Cardiac muscle cell (in vitro differentiated cells and primary cell): ENCODE results near the gene BMAL2. TPM values are rescaled to one million over a fixed set of nuclear protein-coding genes. Genes with fewer than 3 reads are reported as not detected.

Source experiments
- DNase-seq, 2 donors: peaks; one replicate each; pipeline versions ENCODE4 v3.0.0 to v3.0.0-alpha.2; 2010 to 2017; ENCODE audit warnings: low read depth in 1 of 2, low spot score in 1 of 2
- H3K27ac ChIP-seq: fragments of 200-600 bp; sonication (generic); 2 replicates; pipeline ENCODE4 v1.5.1; 2016
- H3K27me3 ChIP-seq: fragments of 200-600 bp; sonication (generic); 2 replicates; pipeline ENCODE4 v1.6.0; 2016; ENCODE audit warnings: control low read depth
- H3K36me3 ChIP-seq: fragments of 200-600 bp; sonication (generic); 2 replicates; pipeline ENCODE4 v1.5.1; 2016; ENCODE audit warnings: control low read depth
- H3K4me1 ChIP-seq: fragments of 200-600 bp; sonication (generic); 2 replicates; pipeline ENCODE4 v1.8.1; 2017; ENCODE audit warnings: low read depth, mild to moderate bottlenecking, mixed run types
- H3K4me3 ChIP-seq: fragments of 200-600 bp; sonication (generic); 2 replicates; pipeline ENCODE4 v1.5.1; 2016; ENCODE audit warnings: mild to moderate bottlenecking
- H3K9me3 ChIP-seq: fragments of 200-600 bp; sonication (generic); 2 replicates; pipeline ENCODE4 v1.5.1; 2017; ENCODE audit warnings: low read depth, mild to moderate bottlenecking, control low read depth
- CTCF ChIP-seq: IDR thresholded peaks from 2 replicates; pipeline ENCODE4 v1.5.1; 2012; ENCODE audit warnings: low read depth, mild to moderate bottlenecking, low read length
- polyA plus RNA-seq: library from polyadenylated mRNA; unstranded; fragments of >200 nt; fragmentation: Nextera tagmentation; extraction: Ambion mirVana; gene quantifications from 2 replicates; pipeline ENCODE4 v1.2.1, GENCODE V29; 2016
- total RNA-seq: library from RNA; depleted of rRNA; stranded (reverse); fragments of >200 nt; gene quantifications from 2 replicates; pipeline ENCODE4 v1.2.3, GENCODE V29; 2016

The BMAL2 gene
- total and polyA plus RNA-seq, 2 experiments from 2014 or later: 0.72 to 0.98 TPM

GRCh38 chr12:27337376-27337775, 4.7 kb downstream of the BMAL2 start:
- no peak for DNase-seq

GRCh38 chr12:27338473-27338872, 5.8 kb downstream of the BMAL2 start:
- Histone ChIP-seq H3K4me1 (no peaks in the 10 kb centered on the region), H3K27ac (no peak overlapping the region), H3K36me3 (no peaks in the 10 kb centered on the region), H3K9me3 (no peaks in the 10 kb centered on the region), H3K4me3 (no peak overlapping the region), H3K27me3 (peaks cover 26% of the 10 kb centered on the region)
- DNase-seq: no peak
- TF ChIP-seq CTCF: no peak

More at GRCh38 chr12:27337376-27337775, 4.7 kb downstream of the BMAL2 start:
- H3K4me3 ChIP-seq: no peak overlapping the region
- H3K36me3 ChIP-seq: no peaks in the 10 kb centered on the region
- no peaks in the 10 kb centered on the region for H3K4me1 ChIP-seq
- H3K27me3 ChIP-seq: peaks cover 37% of the 10 kb centered on the region
- no peak for TF ChIP-seq CTCF
- H3K27ac ChIP-seq: no peak overlapping the region
- H3K9me3 ChIP-seq: no peaks in the 10 kb centered on the region

GRCh38 chr12:27340971-27341370, 8.3 kb downstream of the BMAL2 start:
- H3K27ac ChIP-seq: no peak overlapping the region
- H3K27me3 ChIP-seq: peaks cover 1% of the 10 kb centered on the region
- H3K4me3 ChIP-seq: no peak overlapping the region
- no peaks in the 10 kb centered on the region for H3K36me3 ChIP-seq
- TF ChIP-seq CTCF: no peak
- H3K9me3 ChIP-seq: no peaks in the 10 kb centered on the region
- H3K4me1 ChIP-seq: no peaks in the 10 kb centered on the region
- DNase-seq: no peak

- TF ChIP-seq CTCF: no peak
- H3K4me3 ChIP-seq: no peak overlapping the region
- no peak for DNase-seq
- H3K27me3 ChIP-seq: no peaks in the 10 kb centered on the region
- no peaks in the 10 kb centered on the region for H3K4me1 ChIP-seq
- no peak overlapping the region for H3K27ac ChIP-seq
- no peaks in the 10 kb centered on the region for H3K9me3 ChIP-seq
- H3K36me3 ChIP-seq: no peaks in the 10 kb centered on the region
These were observed 9.9 kb downstream of the BMAL2 start for GRCh38 chr12:27342536-27342935.

- Histone ChIP-seq H3K27ac (no peak overlapping the region), H3K36me3 (no peaks in the 10 kb centered on the region), H3K4me3 (no peak overlapping the region), H3K27me3 (no peaks in the 10 kb centered on the region), H3K4me1 (no peaks in the 10 kb centered on the region), H3K9me3 (no peaks in the 10 kb centered on the region)
- no peak for TF ChIP-seq CTCF
- DNase-seq: peak in 1 of 2 donors; percentile 83
These were observed 10.8 kb downstream of the BMAL2 start for GRCh38 chr12:27343255-27344000.
